CD4-positive, alpha-beta T cell treated with Interleukin-15 for 1 hour (primary cell): ENCODE results near the gene SETD1A.

Experiments used
- DNase-seq: peaks from one replicate; pipeline ENCODE4 v3.0.0-alpha.2; 2020

SETD1A gene

DNA sequence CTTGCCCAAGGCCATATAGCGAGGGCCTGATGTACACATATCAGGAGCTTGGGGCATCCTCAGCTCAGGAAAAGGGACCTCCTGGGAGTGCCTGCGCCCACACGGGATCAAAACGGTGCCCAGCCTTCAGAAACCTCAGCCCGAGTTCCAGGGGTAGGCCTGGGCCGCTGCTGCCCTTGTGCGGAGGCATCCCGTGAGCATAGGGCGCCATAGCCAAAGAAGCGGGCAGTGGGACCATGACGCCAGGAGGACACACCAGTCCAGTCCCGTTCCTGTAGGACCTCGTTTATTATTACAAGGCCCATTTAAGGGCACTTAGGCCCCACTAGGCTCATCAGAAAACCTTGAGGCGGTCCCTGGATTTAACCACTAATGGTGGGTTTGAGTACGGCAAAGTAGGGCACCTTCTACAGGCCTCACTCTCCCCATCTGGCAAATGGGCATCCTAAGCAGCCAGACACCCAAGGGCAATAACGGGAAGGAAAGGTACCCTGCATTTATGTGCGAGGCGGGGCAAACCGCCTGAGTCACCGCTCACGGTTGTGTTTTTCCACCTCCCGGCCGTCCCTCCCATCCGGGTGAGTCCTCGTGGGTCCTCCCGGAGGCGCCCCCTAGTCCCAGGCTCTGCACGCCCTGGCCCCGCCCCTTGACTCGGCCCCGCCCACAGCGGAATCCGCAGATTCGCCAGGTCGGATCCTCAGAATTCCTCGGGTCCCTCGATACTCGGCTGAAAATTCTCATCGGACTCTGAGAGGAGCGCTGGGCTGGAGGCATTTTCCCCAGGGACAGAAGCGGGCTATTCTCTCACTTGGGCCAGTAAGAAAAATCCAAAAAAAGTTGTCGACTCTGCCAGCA lies 726 bp upstream of the SETD1A start:
- peak; percentile 82 for DNase-seq

DNA sequence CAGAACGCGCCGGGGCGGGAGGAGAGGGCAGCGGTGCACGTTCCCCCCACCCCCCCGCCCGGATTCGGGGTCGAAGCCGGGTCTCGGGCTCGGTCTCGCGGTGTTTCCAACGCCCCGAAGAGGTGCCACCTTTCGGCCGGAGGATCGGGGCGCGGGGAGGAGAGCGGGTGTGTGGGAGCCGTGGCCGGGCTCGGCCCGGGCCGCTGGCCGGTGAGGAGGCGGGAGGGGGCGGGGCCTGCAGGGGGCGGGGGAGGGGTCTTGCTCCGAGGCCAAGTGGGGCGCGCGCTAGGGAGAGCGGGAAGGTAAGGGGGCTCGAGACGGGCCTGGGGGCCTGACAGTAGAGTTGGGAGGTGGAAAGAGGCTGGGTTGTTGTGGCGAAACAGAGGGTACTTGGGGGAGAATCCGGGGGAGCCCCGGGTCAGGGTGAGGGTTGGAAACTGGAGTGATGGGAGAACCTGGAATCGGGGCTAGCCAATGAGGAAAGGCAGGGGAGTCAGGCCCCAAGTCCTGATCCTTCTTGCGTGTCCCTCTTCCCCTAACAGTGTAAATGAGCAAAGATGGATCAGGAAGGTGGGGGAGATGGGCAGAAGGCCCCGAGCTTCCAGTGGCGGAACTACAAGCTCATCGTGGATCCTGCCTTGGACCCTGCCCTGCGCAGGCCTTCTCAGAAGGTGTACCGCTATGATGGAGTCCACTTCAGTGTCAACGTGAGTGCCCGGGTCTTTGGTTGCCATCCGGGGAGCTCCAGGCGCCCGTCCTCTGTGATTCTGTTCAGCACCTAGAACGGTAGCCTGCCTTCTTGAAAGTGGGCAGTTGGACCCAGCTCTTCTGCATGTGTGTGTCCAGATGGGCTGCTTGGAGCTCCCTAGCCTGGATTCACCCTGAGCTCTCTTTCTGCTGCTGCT lies 873 bp downstream of the SETD1A start:
- no peak for DNase-seq

DNA sequence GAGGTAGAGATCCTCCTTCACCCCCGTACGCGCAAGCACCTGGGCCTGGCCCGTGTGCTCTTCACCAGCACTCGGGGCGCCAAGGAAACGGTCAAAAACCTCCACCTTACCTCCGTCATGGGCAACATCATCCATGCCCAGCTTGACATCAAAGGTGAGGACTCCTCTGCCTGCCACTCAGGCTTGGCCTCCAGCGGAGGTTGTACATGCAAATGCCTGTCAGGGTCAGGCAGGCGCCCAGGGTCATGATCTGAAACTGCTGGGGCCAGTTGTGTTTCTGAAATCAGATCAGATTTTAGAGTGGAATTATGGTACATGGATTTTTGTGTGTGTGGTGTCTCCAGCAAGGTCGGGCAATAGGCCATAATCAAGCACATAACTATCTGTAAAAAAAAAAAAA lies 3.8 kb downstream of the SETD1A start:
- DNase-seq: no peak

DNA sequence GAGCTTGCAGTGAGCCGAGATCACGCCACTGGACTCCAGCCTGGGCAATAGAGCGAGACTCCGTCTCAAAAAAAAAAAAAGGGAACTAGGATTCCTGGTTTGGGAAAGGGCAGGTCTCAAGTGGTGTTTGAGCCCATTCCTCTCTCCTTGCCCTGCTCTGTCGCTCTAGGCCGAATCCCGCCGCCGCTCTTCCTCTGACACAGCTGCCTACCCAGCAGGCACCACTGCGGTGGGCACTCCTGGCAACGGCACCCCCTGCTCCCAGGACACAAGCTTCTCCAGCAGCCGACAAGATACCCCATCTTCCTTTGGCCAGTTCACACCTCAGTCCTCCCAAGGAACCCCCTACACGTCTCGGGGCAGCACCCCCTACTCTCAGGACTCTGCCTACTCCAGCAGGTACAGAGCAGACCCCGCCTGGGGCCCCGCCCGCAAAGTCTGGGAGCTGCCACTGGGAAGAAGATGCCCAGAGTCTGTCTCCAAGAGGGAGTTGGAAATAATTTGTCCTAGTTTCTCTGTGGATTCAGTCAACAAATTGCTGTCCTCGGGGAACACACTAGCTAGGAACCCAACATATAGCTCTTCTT lies 6.5 kb downstream of the SETD1A start:
- DNase-seq: no peak

DNA sequence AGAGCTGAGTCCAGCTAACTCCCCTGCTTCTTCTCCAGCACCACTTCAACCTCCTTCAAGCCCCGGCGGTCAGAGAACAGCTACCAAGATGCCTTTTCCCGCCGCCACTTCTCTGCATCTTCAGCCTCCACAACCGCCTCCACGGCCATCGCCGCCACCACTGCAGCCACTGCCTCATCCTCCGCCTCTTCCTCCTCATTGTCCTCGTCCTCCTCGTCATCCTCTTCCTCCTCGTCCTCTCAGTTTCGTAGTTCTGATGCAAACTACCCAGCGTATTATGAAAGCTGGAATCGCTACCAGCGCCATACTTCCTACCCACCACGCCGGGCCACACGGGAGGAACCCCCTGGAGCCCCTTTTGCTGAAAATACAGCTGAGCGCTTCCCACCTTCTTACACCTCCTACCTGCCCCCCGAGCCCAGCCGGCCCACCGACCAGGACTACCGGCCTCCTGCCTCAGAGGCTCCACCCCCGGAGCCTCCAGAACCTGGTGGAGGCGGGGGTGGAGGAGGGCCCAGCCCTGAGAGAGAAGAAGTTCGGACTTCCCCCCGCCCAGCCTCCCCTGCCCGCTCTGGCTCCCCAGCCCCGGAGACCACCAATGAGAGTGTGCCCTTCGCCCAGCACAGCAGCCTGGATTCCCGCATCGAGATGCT lies 7.1 kb downstream of the SETD1A start:
- DNase-seq: no peak

DNA sequence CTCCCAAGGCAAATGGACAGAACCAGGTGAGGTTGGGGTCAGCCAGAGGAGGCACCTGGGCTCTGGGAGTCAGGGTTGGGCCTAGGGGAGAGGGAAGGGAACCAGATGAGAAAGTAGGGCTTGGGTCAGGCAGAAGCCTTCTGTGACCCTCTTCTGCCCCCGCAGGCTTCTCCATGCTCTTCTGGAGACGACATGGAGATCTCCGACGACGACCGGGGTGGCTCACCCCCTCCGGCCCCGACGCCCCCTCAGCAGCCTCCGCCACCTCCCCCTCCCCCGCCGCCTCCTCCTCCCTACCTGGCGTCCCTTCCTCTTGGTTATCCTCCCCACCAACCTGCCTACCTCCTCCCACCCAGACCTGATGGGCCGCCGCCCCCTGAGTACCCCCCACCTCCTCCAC lies 7.9 kb downstream of the SETD1A start:
- no peak for DNase-seq

DNA sequence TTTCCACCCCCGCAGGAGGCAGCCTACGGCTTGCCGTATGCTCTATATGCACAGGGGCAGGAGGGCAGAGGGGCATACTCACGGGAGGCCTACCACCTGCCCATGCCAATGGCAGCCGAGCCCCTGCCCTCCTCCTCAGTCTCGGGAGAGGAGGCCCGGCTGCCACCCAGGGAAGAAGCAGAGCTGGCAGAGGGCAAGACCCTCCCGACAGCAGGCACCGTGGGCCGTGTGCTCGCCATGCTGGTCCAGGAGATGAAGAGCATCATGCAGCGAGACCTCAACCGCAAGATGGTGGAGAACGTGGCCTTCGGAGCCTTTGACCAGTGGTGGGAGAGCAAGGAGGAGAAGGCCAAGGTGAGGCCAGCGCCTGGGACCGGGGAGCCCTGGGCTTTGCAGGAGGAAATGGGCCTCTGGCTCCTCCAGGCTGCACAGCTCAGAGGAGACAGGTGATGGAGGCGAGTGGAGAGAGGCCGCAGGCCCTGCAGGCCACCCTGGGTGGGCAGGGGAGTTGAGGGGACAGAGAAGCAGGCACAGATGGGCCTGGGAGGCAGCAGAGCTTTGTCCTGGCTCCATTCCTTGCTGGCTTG lies 8.6 kb downstream of the SETD1A start:
- no peak for DNase-seq

DNA sequence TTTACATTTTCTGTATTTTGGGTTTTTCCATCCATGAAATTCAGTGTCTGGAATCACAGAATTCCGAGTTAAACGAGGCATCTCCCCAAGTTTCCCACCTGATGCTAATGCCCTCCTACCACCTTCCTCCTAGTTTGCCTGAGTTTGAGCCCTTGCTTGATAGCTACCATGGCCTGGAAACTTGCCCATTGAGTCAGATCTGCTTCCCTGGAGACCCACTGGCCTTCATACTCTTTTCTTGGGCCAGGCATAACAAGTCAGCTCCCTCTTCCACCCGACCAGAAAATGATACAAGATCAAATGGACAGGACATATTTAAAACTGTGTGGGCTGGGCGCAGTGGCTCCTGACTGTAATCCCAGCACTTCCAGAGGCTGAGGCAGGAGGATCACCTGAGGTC lies 10.2 kb downstream of the SETD1A start:
- no peak for DNase-seq

DNA sequence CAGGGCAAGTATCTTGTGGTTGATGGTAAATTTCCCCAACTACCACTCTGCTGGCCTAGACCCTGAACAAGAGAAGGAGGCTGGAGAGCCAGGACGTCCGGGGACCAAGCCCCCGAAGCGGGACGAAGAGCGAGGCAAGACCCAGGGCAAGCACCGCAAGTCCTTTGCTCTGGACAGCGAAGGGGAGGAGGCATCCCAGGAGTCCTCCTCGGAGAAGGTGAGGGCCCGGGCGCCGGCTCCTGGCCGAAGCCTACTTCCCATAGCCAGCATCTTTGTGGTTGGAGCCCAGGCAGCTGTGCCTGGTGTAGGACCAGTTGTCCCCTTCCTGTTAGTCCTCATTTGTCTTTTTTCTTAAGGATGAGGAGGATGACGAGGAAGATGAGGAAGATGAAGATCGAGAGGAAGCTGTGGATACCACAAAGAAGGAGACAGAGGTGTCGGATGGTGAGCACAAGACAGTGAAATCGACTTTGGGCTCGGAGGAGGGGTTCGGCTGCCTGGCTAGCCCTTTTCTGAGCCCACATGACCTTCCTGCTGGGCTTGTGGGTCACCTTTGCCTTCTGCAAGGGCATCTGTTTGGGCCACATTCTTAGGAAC lies 11.8 kb downstream of the SETD1A start:
- no peak for DNase-seq

DNA sequence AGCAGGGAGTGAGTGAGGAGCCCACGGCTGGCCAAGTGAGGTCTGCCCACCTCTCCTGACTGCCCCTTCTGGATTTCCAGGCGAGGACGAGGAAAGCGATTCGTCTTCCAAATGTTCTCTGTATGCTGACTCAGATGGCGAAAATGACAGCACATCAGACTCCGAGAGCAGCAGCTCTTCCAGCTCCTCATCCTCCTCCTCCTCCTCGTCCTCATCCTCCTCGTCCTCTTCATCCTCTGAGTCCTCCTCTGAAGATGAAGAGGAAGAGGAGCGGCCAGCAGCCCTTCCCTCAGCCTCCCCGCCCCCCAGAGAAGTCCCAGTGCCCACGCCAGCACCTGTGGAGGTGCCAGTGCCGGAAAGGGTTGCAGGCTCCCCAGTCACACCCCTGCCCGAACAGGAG lies 13.7 kb downstream of the SETD1A start:
- DNase-seq: no peak

DNA sequence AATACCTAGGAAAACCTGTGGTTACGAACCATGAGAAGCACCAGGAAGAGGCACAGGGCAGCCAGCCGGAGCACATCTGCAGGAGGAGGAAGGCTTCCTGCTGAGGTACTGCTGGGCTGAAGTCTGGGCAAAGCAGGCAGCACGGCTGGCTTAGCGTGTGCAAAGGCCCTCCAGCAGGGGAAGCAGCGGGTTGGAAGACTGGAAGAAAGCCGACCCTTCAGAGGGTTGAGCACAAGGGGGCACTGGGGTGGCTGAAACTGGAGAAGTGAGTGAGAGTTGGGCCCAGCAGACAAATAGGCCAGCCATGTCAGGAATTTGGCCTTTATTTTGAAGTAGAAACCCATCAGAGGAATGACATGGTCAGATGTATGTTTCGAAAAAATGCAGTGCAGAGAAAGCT lies 15.3 kb downstream of the SETD1A start:
- DNase-seq: no peak

DNA sequence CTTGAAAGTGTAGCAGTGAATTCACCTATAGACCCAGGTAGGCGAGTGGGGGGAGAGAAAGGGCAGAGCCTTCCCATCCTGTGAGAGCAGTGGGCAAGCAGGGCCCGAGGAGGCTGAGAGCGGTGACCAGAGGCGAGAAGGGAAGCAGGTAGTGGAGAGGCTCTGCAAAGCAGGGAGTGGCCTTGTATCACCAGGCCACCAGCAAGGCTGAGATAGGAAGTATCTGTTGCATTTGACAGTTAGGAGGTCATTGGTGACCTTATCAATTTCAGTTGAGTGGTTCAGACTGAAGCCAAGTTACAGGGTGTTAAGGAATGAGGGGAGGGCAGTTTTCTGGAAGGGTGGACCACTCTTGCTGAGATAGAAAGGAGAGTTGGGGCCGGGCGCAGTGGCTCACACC lies 16.8 kb downstream of the SETD1A start:
- no peak for DNase-seq

DNA sequence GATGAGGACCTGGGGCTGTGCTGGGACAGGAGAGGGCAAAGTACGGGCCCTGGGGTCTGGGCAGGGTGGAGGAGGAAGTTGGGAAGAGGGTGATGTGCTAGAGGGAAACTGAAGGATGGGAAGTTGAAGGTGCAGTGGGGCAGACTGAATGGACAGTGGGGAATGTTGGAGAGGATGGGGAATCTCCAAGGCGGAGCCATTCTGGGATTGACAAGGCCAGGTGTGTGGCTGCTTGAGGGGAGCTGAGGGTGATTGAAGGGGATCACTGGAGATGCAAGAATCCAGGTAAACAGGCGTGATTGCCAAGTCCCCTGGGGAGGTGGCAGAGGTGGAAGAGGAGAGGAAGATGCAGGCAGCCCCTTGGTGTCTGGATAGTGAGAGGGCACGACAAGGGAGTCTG lies 18.9 kb downstream of the SETD1A start:
- DNase-seq: no peak

DNA sequence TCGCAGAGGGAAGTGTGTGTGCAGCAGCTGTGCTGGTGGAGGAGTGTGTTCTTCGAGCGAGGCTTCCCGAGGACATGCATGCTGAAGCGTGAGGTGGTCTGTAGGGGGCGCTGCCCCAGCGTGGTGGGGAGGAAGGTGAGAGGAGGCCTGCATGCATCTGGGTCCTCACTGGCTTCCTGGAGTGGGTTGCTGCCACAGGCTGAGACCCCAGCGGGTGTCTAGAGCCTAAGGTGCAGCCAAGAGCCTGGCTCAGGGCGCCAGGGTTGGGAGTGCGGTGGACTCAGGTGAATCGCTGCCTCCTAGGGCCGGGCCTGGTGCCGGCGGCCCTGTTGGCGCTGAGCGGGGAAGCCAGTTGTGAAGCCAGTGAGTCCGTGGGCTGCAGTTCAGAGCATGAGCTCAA lies 19.9 kb downstream of the SETD1A start:
- DNase-seq: no peak

DNA sequence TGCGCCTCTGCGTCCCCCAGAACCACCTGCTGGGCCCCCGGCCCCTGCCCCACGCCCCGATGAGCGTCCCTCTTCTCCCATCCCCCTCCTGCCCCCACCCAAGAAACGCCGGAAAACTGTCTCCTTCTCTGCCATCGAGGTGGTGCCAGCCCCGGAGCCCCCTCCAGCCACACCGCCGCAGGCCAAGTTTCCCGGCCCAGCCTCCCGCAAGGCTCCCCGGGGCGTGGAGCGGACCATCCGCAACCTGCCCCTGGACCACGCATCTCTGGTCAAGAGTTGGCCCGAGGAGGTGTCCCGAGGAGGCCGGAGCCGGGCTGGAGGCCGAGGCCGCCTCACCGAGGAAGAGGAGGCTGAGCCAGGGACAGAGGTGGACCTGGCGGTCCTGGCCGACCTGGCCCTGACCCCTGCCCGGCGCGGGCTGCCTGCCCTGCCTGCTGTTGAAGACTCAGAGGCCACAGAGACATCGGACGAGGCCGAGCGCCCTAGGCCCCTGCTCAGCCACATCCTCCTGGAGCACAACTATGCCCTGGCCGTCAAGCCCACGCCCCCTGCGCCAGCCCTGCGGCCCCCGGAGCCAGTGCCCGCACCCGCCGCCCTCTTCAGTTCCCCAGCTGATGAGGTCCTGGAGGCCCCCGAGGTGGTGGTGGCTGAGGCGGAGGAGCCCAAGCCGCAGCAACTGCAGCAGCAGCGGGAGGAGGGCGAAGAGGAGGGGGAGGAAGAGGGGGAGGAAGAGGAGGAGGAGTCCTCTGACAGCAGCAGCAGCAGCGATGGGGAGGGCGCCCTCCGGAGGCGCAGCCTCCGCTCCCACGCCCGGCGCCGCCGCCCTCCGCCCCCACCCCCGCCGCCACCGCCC lies 21.8 kb downstream of the SETD1A start:
- DNase-seq: no peak

DNA sequence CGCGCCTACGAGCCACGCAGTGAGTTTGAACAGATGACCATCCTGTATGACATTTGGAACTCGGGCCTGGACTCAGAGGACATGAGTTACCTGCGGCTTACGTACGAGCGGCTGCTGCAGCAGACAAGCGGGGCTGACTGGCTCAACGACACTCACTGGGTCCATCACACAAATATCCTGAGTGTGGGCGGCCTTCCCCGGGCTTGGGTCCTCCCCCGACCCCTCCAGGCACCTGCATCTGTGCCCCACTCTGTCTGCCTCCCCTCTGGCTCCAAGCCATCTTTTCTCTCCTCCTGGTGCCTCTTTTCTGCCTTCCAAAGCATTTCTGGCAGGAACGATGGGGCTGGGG lies 22.4 kb downstream of the SETD1A start:
- DNase-seq: no peak

DNA sequence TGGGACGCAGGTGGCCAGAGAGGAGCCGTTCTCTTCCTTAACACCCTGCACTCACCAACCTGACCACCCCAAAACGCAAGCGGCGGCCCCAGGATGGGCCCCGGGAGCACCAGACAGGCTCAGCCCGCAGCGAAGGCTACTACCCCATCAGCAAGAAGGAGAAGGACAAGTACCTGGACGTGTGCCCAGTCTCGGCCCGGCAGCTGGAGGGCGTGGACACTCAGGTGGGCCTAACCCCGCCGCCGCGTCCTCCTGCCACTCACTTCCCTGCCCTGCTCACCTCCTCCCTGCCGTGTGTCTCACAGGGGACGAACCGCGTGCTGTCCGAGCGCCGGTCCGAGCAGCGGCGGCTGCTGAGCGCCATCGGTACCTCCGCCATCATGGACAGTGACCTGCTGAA lies 22.9 kb downstream of the SETD1A start:
- DNase-seq: no peak

DNA sequence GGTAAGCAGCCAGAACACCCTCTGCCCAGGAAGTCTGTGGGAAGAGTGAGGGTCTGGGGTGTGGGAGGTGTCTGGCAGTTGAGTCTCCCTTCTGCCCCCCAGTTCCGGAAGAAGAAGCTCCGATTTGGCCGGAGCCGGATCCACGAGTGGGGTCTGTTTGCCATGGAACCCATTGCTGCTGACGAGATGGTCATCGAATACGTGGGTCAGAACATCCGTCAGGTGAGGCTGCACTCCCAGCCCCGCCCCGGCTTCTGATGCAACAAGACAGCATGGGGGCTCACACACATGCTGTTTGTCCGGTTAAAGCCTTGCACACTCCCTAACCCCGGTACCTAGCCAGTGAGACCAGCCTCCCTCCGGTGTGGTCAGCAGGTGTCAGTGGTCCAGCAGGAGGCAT lies 23.4 kb downstream of the SETD1A start:
- DNase-seq: no peak

DNA sequence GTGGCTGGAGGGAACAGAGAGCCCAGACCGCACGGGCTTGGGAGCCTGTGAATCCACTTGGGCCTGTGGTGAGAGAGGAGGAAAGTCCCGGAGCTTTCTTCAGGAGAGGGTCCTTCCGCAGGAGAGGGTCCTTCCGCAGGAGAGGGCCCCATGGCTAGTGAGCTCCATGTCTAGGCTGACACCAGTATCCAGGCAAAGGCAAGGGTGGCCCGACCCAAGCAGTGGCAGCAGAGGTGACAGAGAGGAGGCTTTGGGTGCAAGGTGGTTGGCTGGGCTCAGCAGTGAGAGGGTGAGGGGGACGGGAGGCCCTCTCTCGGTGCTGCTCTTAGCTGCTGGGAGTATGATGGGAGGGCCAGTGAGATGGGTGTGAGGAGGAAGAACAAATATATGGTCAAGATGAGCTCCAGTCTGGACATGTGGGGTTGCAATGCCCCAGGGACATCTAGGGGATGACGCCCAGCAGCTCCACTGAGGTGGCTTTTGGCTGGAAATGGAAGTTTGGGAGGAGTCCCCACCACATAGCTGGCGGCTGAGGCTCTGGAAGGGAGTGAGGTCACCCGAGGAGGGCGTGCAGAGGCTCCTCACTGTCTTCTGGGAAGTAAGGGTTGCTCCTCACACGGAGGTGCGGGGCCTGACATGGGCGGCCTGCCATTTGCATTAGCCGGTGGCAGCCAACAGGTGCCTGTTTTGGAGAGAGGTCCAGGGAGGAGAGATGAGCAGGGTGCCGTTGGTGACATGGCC lies 25.2 kb downstream of the SETD1A start:
- no peak for DNase-seq

DNA sequence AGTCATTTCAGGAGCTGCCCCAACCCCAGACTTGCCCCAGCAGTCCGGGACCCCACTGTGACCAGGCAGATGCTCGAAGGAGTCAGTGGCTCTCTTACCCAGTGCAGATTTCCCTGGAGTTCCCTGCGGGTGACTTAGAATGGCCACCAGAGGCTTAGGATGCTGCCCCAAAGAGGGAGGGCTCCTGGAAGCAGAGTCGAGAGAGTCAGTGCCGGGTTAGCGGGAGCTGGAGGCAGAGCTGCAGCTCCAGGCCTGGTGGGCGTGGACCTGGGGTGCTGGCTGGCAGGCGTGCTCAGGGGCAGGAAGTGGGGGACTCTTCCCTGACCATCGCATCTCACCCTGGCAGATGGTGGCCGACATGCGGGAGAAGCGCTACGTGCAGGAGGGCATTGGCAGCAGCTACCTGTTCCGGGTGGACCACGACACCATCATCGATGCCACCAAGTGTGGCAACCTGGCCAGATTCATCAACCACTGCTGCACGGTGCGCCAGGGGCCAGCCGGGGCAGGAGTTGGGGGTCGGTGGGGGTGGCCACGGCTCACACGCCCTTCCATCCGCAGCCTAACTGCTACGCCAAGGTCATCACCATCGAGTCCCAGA lies 25.8 kb downstream of the SETD1A start:
- DNase-seq: no peak
